ENCODE measurements around the gene NCAPG2. TPM values are rescaled to one million over a fixed set of nuclear protein-coding genes. Genes with fewer than 3 reads are reported as not detected.

Gene NCAPG2
- total and polyA plus RNA-seq, 2 donors from 2014 or later, result 1.3 to 6.3 TPM

DNA sequence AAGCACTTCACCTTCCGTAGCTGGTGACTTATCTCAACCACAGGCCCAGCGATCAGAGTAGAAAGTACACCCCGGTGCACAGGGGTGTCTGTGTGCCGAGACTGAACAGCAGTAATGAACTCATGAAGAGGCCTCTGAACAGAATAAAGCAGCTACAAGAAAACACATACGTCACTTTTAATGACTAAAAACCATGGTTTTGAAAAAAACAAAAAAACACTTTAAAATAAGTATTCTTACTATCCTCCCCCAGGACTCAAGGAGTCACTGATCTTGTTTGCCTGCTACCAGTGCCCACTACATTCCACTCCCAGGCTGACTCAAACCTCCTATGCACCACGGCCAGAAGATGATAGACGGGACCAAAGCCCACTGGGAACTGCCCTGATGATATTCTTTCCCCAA is 53.8 kb downstream of the NCAPG2 start:
- Histone ChIP-seq H3K27me3 (ENCODE audit: control insufficient read depth, insufficient read depth, low read length) (no peaks in the 10 kb centered on the region), H3K9ac (ENCODE audit: low read length in 3 of 3) (no peak overlapping the region), H3K9me3 (ENCODE audit: control insufficient read depth in 2 of 3, insufficient read depth in 1 of 3, low read length in 3 of 3) (no peaks in the 10 kb centered on the region), H3K4me1 (ENCODE audit: control insufficient read depth in 2 of 3, insufficient read depth in 2 of 3, low read depth in 1 of 3, low read length in 3 of 3) (no peaks in the 10 kb centered on the region), H3K36me3 (ENCODE audit: control insufficient read depth in 2 of 3, insufficient read depth in 3 of 3, low read length in 3 of 3) (peaks cover 0 to 2% (median 0%) of the 10 kb centered on the region in 3 donors), H3K4me3 (ENCODE audit: low read length in 3 of 3) (no peak overlapping the region), H3K27ac (ENCODE audit: low read depth in 2 of 2, low read length in 2 of 2) (no peak overlapping the region)
- no peak for FAIRE-seq
- no peak for TF ChIP-seq CTCF (IDR thresholded peaks at IDR 0.05; ENCODE audit: borderline replicate concordance, extremely low read depth, insufficient read depth)
- intact Hi-C loops (cut with DNase I), result no loop called here
- no peak for DNase-seq

GRCh38 chr7:158649279-158649678 is 55.3 kb downstream of the NCAPG2 start:
- DNase-seq (no peak), FAIRE-seq (peak; percentile 66)
- no peak overlapping the region for H3K4me3 ChIP-seq (ENCODE audit: low read length in 3 of 3)
- no peaks in the 10 kb centered on the region for H3K27me3 ChIP-seq (ENCODE audit: control insufficient read depth, insufficient read depth, low read length)
- intact Hi-C loops (cut with DNase I), result no loop called here
- no peak overlapping the region for H3K27ac ChIP-seq (ENCODE audit: low read depth in 2 of 2, low read length in 2 of 2)
- peaks cover 0 to 2% (median 2%) of the 10 kb centered on the region in 3 donors for H3K36me3 ChIP-seq (ENCODE audit: control insufficient read depth in 2 of 3, insufficient read depth in 3 of 3, low read length in 3 of 3)
- H3K4me1 ChIP-seq (ENCODE audit: control insufficient read depth in 2 of 3, insufficient read depth in 2 of 3, low read depth in 1 of 3, low read length in 3 of 3), result no peaks in the 10 kb centered on the region
- H3K9me3 ChIP-seq (ENCODE audit: control insufficient read depth in 2 of 3, insufficient read depth in 1 of 3, low read length in 3 of 3), result no peaks in the 10 kb centered on the region
- H3K9ac ChIP-seq (ENCODE audit: low read length in 3 of 3), result no peak overlapping the region
- no peak for TF ChIP-seq CTCF (IDR thresholded peaks at IDR 0.05; ENCODE audit: borderline replicate concordance, extremely low read depth, insufficient read depth)

DNA sequence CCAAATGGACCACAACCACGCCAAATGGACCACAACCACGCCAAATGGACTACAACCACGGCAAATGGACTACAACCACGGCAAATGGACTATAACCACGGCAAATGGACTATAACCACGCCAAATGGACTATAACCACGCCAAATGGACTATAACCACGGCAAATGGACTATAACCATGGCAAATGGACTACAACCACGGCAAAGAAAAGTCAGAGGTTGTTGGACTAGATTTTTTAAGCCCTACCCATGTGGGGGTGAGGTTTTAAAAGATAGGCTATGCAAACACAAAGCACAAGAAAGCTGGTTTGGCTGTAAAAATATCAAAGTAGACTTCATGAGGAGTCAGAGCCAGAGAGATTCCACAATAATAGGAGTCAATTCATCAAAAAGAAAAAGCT is 55.8 kb downstream of the NCAPG2 start:
- no peak overlapping the region for H3K9ac ChIP-seq (ENCODE audit: low read length in 3 of 3)
- H3K27ac ChIP-seq (ENCODE audit: low read depth in 2 of 2, low read length in 2 of 2), result no peak overlapping the region
- no peaks in the 10 kb centered on the region for H3K27me3 ChIP-seq (ENCODE audit: control insufficient read depth, insufficient read depth, low read length)
- intact Hi-C loops (cut with DNase I), result no loop called here
- DNase-seq, result no peak
- no peaks in the 10 kb centered on the region for H3K9me3 ChIP-seq (ENCODE audit: control insufficient read depth in 2 of 3, insufficient read depth in 1 of 3, low read length in 3 of 3)
- peaks cover 0 to 2% (median 2%) of the 10 kb centered on the region in 3 donors for H3K36me3 ChIP-seq (ENCODE audit: control insufficient read depth in 2 of 3, insufficient read depth in 3 of 3, low read length in 3 of 3)
- H3K4me1 ChIP-seq (ENCODE audit: control insufficient read depth in 2 of 3, insufficient read depth in 2 of 3, low read depth in 1 of 3, low read length in 3 of 3), result no peaks in the 10 kb centered on the region
- no peak for TF ChIP-seq CTCF (IDR thresholded peaks at IDR 0.05; ENCODE audit: borderline replicate concordance, extremely low read depth, insufficient read depth)
- no peak overlapping the region for H3K4me3 ChIP-seq (ENCODE audit: low read length in 3 of 3)
- no peak for FAIRE-seq

GRCh38 chr7:158648168-158648567 is 56.4 kb downstream of the NCAPG2 start:
- H3K27ac ChIP-seq (ENCODE audit: low read depth in 2 of 2, low read length in 2 of 2), result no peak overlapping the region
- DNase-seq (no peak), FAIRE-seq (no peak)
- H3K36me3 ChIP-seq (ENCODE audit: control insufficient read depth in 2 of 3, insufficient read depth in 3 of 3, low read length in 3 of 3), result peaks cover 0 to 2% (median 2%) of the 10 kb centered on the region in 3 donors
- no peaks in the 10 kb centered on the region for H3K9me3 ChIP-seq (ENCODE audit: control insufficient read depth in 2 of 3, insufficient read depth in 1 of 3, low read length in 3 of 3)
- no peak overlapping the region for H3K9ac ChIP-seq (ENCODE audit: low read length in 3 of 3)
- H3K27me3 ChIP-seq (ENCODE audit: control insufficient read depth, insufficient read depth, low read length), result no peaks in the 10 kb centered on the region
- intact Hi-C loops (cut with DNase I), result no loop called here
- no peak overlapping the region for H3K4me3 ChIP-seq (ENCODE audit: low read length in 3 of 3)
- no peak for TF ChIP-seq CTCF (IDR thresholded peaks at IDR 0.05; ENCODE audit: borderline replicate concordance, extremely low read depth, insufficient read depth)
- no peaks in the 10 kb centered on the region for H3K4me1 ChIP-seq (ENCODE audit: control insufficient read depth in 2 of 3, insufficient read depth in 2 of 3, low read depth in 1 of 3, low read length in 3 of 3)
